ELR (cell line): ENCODE data around the gene MYO3B.
"Not testable (repeated sequence)": the region's sequence is repeated elsewhere in the genome, so short reads cannot be mapped to it uniquely, and the experiment has no call there.

Experiments used
- DNase-seq: peaks from one replicate; pipeline ENCODE4 v3.0.0-alpha.2; 2015; ENCODE audit warnings: low read depth

MYO3B gene

GRCh38 chr2:170263728-170264521 is 86.0 kb downstream of the MYO3B start:
- not testable (repeated sequence) for DNase-seq

DNA sequence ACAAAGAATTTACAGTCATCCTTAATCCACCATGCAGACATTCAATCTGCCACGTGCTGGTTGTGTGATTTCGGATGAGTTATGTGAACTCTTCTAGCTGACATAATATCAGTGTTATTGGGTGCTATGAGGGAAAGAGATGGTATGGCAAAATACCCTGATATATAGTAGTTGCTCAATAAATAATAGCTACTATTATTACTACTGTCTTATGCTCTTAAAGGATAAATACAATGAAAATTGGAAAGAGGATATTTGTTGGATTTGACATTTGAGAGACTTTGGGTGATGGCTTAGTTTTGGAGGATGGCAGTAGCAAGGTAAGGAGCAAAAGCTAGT is 86.5 kb downstream of the MYO3B start:
- DNase-seq, result no peak

GRCh38 chr2:170264865-170265264 is 86.9 kb downstream of the MYO3B start:
- DNase-seq, result no peak

DNA sequence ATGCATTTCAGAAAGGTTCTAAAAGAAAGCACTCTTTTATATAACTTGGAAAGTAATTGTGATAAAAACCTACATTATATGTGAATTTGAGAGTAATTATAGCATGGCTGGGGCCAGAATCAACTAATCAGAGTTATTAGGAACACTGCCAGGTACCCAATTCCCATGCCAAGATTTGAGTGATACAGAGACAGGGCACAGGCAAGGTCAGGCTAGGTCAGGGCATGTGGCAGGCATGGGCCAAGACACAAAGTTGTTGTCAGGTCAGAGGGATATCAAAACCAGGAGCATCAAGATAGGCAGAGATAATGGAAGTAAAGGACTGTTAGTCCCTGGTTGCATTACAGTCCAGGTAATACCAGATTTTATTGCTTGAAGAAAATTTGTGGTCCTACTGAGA is 87.4 kb downstream of the MYO3B start:
- no peak for DNase-seq

- DNase-seq, result no peak
Observed at GRCh38 chr2:170266358-170266757, 88.4 kb downstream of the MYO3B start.

GRCh38 chr2:170267071-170267470 is 89.1 kb downstream of the MYO3B start:
- DNase-seq, result no peak

DNA sequence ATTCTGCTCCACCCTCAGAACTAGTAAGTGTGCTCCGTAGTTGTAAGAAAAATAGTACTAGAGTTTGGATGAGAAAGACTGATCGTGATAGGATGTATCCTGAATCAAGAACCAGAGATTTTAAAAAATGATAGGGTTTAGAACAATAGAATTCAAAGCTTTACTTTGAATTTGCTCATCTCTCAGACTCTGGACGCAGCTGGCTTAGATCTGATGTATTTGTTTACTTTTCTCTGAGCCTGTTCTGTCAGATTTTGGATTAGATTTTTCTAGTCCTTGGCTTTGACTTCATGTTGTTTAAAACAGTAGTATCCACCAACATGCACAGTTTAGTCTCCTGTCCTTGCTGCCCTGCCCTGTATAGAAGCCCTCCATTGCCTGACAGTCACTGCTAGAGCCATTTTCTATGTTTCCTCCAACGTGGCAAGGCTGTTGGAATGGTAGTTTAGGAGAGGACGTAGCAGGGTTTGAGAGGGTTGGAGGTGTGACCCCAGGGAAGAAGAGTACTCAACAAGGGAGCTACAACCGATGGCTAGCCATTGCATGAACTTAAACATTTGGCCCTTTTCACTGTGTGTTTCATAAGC is 92.4 kb downstream of the MYO3B start:
- DNase-seq, result no peak

DNA sequence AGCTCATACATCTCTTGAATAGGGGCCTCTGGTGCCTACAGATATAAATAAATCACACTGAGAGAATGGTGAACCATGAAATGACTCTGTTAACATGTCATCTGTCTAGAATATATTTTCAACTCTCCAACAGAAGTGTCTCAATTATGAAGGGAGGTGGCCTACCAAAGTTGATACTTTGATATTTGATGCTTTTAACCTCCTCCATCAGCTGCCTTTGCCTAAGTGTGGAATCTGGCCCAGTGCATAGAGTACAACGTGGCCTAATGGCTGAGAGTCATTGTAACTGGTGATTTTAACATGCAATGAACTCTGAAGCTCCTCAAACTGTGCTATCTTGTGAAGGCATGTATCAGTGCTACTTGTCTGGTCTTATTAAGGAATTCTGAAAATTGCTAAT is 93.4 kb downstream of the MYO3B start:
- DNase-seq, result no peak

DNA sequence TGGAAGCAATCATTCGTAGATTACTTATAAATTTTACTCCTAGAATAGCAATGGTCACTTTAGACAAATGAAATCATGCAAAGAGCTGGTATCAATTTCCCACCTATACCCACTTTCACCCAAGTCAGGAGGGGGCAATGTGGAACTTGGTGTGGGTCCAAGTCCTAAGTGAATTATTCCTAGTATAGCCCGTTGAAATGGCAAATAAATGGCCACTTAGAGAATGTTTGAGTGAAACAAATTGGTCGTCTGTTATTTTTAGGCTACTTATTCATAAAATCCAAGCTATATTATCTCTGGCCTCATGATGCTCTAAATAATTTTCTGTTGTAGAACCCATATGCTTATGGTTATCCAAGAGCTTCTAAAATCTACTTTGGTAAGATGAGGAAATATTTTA is 98.1 kb downstream of the MYO3B start:
- no peak for DNase-seq

DNA sequence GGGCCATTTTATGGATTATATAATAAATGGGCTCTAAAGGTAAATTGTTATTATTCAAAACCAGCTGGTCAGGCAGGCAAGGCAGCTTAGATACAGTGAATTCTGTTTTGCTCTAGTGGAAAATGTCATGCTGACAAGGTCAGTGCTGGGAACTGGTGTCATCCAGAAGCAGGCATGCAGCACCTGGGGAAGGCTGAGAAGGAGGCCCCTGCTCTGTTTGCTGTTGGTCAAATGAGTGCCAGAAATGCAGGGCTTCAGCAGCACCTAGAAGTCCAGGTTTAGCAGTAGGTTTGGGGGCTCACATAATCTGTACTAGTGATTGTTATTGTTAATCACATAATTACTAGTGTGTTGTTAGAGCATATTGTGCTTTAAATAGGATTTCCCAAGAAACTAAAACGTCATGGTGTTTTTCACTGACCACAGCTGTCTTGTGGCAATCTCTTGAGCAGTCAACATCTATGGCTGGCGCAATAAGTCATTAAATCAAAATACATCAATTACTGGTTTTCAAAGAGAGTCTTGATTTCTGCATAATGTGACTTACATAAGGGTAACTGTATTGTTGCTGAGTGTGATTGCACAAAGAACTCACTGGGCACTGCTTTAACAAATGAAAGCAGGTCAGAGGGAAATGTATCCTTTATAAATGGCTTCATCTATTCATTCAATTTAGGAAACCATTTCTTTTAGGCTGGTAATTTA is 99.1 kb downstream of the MYO3B start:
- DNase-seq, result no peak

DNA sequence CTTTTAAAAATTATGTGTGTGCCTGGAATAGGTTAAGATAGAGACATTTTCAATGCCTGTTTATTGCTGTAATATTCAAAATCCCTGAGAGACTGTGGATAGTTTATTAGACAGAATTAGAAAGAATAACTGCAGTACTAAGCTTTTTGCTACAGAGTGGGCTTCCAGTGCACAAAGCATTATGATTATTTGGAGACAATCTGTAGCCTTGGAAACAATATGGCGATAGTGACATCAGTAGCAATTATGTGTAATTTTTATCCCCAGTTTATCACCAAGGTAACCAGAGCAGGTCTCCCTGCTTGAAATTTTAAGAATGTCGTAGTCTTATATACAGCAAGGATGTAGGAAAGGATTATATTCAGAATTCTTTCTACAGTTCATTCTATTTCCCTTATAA is 100.0 kb downstream of the MYO3B start:
- DNase-seq, result no peak

GRCh38 chr2:170279615-170280014 is 101.7 kb downstream of the MYO3B start:
- not testable (repeated sequence) for DNase-seq

DNA sequence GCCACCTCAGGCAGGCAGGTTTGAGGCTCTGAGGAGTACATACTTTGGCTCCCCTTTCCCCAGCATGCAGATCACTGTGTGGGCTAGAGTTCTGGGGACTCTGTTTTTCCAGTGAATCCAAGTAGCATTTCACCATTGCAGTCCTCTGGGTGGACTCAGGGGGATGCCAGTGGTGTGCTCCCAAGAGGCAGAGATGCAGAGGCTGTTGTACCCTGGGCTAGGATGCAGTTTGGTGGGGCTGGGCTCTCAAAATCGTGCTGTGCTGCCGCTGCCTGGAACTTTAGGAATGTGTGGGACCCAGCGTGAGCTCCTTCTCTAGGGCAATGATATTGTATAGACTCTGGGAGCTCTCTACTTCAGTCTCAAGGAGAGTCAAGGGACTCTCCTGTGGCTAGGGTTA is 104.9 kb downstream of the MYO3B start:
- DNase-seq, result no peak

DNA sequence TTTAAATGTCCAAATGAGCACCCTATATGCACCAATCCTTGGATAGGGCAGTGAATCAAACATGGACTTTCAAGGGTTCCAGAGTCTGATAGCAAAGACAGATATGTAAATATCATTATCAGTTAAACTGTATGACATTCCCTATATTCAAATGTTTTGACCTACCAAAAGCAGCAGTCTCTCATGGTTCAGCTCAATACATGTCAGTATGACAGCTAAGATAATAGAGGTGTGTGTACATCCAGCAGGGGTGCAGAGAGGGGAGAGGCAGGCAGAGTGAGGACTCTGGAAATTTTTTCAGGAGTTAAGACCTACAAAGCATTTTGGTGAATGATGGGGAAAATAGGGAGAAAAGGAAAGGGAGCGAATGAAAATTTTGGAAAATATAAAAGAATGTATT is 106.3 kb downstream of the MYO3B start:
- no peak for DNase-seq

GRCh38 chr2:170288859-170289258 is 110.9 kb downstream of the MYO3B start:
- no peak for DNase-seq

- no peak for DNase-seq
Observed at GRCh38 chr2:170291474-170291873, 113.5 kb downstream of the MYO3B start.

- no peak for DNase-seq
Observed at GRCh38 chr2:170292415-170292814, 114.5 kb downstream of the MYO3B start.

DNA sequence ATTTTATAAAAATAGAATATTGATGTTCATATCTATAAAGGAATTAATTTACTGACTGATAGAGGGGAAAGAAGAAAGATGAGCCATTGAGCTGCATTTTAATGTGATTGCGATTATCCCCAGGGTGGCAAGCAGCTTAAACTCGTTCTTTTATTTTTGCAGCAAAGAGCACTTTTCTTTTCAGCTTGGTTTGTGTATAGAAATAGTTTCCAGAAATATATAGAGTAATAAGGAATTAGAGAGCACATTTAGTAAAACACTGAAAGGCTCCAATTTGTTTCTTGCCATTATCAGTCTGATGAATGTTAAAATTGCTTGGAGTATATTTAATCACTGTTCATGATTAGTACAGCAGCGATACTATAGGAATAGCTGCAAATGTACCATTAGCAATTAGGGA is 119.5 kb downstream of the MYO3B start:
- no peak for DNase-seq

GRCh38 chr2:170298115-170298514 is 120.2 kb downstream of the MYO3B start:
- no peak for DNase-seq

GRCh38 chr2:170298861-170299429 is 121.0 kb downstream of the MYO3B start:
- DNase-seq, result no peak

- no peak for DNase-seq
Observed at GRCh38 chr2:170300993-170301392, 123.0 kb downstream of the MYO3B start.

DNA sequence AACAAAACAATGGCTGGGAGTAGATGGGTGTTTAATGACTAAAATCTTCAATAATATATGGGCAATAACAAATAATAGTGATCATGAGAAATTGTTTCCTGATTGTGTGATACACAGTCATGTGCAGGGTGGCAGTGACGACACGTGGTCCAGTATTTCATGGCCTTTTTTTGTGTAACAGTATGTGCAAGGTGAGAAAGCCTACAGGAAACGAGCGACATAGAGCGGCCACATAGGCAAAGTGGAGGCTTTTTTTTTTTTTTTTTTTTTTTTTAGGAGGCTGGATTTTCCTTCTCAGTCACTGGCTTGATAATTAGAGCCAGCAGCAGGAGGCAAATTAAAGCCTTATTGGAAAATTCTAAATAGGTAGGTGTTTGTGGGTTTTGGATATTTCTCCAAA is 123.7 kb downstream of the MYO3B start:
- DNase-seq, result no peak

DNA sequence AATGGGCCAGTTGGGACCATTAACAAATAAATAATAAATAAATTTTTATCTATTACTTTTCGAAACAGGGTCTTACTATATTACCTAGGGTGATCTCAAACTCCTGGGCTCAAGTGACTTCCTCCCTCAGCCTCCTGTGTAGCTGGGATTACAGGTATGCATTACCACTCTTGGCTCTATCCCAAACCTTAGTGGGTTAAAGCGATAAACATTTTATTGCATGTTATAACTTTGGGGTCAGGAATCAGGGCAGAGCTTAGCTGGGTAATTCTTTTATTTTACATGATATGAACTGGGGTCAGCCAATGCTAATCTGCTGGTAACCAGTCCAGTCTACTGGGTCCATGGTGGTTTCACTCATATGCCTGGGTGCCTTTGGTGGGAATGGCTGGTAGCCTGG is 127.8 kb downstream of the MYO3B start:
- DNase-seq, result no peak
